ENCODE measurements around the gene LRMDA.

- TF ChIP-seq ZNF296 (CRISPR knock-in tag; conservative IDR thresholded peaks at IDR 0.05) = no peak
- no peak for TF ChIP-seq REST (IDR thresholded peaks at IDR 0.05; ENCODE audit: borderline replicate concordance in 1 of 2, low read depth in 1 of 2, low read length in 2 of 2)
- no peak for TF ChIP-seq ZBTB43 (CRISPR knock-in tag; conservative IDR thresholded peaks at IDR 0.05)
- TF ChIP-seq JUN (CRISPR knock-in tag; IDR thresholded peaks at IDR 0.05) = no peak
- no peak for TF ChIP-seq CHD2 (IDR thresholded peaks at IDR 0.05; ENCODE audit: low read depth, low read length)
- TF ChIP-seq NR3C1 (CRISPR knock-in tag; IDR thresholded peaks at IDR 0.05) = no peak
- no peak for TF ChIP-seq YEATS2 (CRISPR knock-in tag; IDR thresholded peaks at IDR 0.05; ENCODE audit: borderline replicate concordance)
- TF ChIP-seq YY1 (IDR thresholded peaks at IDR 0.05; ENCODE audit: insufficient read depth, insufficient replicate concordance, low read depth, low read length) = no peak
- TF ChIP-seq KLF13 (CRISPR knock-in tag; IDR thresholded peaks at IDR 0.05) = no peak
- TF ChIP-seq CTCF (CRISPR knock-in tag; IDR thresholded peaks at IDR 0.05) = no peak
- TF ChIP-seq POLR2A (IDR thresholded peaks at IDR 0.05; ENCODE audit: insufficient read depth in 1 of 2, low read depth in 2 of 2, low read length in 2 of 2) = no peak
- no peak for TF ChIP-seq ZFP1 (CRISPR knock-in tag; IDR thresholded peaks at IDR 0.05)
Measured at GRCh38 chr10:76047521-76047920, 616.1 kb downstream of the LRMDA start.

Data from HepG2 (cell line).